NCI-H2227 (cell line): ENCODE data around the gene PEAK1.

Source experiments
- DNase-seq: peaks from one replicate; lab custom pipeline; 2025; ENCODE audit not compliant: unreplicated experiment; lab: John Stamatoyannopoulos, UW

PEAK1 gene, protein sequence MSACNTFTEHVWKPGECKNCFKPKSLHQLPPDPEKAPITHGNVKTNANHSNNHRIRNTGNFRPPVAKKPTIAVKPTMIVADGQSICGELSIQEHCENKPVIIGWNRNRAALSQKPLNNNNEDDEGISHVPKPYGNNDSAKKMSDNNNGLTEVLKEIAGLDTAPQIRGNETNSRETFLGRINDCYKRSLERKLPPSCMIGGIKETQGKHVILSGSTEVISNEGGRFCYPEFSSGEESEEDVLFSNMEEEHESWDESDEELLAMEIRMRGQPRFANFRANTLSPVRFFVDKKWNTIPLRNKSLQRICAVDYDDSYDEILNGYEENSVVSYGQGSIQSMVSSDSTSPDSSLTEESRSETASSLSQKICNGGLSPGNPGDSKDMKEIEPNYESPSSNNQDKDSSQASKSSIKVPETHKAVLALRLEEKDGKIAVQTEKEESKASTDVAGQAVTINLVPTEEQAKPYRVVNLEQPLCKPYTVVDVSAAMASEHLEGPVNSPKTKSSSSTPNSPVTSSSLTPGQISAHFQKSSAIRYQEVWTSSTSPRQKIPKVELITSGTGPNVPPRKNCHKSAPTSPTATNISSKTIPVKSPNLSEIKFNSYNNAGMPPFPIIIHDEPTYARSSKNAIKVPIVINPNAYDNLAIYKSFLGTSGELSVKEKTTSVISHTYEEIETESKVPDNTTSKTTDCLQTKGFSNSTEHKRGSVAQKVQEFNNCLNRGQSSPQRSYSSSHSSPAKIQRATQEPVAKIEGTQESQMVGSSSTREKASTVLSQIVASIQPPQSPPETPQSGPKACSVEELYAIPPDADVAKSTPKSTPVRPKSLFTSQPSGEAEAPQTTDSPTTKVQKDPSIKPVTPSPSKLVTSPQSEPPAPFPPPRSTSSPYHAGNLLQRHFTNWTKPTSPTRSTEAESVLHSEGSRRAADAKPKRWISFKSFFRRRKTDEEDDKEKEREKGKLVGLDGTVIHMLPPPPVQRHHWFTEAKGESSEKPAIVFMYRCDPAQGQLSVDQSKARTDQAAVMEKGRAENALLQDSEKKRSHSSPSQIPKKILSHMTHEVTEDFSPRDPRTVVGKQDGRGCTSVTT (N-terminal part only)

DNA sequence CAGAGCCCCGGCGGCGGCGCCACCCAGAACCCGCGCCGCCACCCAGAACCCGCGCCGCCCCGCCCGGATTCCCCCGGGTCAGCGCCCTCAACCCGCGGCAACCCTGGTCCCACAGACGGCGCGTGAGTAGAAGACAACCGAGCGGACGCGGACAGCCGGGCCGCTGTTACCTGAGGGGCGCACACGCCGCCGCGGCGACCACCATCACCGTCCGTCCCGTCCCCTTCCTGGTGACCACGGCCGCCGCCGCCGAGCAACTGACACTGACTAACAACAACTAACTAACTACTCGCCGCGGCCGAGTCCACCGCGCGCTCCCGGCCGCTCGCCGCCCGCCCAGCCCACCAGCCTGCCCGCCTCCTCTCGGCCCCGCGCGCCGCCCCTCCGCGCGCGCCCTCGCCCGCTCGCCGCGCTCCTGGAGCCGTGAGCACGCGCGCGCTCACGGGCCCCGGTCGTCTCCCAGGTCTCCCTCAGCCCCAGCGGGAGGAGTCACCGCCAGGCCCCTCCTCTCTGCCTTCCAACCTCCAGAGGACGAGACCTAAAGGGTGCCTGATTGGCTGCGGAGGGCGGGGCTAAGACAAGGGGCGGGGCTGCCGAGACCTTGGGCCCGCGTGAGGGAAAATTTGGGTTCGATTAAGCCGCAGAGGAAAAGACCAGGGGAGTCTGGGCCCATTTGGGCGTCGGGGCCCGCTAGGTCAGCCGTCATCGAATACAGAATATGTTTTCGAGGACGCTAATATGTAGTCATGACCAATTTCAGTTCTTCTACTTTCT is at the start of gene PEAK1:
PEAK1 (minus strand) TSS at position 269 of the 774 bp plus-strand sequence. CDS start 238,178 bp downstream, outside the sequence.
- DNase-seq, result peak; percentile 98

DNA sequence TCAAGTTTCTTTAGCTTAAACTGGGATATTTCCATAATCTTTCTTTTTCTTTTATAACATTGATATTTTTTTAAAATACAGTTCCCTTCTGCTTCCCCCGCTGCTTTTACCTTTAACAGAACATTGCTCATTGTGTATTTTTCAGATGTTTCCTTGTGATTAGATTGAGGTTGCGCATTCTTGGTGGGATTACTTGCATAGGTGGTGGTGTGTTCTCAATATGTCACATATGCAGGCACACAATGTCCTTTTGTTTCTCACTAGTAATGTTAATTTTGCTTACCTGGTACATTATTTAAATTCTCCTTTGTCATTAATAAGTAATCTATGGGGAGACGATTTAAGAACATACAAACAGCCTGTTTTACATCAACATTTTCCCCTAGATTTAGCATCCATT is 49.0 kb upstream of the PEAK1 start:
- no peak for DNase-seq

DNA sequence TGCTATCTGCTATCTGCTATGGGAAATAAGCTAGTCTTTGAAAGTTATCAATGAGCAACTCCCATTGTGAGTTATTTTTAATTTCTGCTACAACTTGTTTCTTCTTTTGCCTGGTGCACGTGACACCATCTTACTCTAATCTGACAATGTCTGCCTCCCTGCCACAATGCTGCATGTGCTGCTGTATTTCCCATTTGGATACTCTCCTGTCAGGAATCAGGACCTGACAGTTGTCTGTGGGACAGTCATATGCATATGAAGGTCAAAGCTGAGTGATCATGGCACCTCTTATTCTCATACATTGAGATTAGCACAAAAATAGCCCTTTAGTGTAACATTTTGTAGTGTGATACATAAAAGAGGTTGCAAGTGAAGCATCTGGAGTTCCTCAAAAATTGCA is 46.6 kb upstream of the PEAK1 start:
- no peak for DNase-seq

DNA sequence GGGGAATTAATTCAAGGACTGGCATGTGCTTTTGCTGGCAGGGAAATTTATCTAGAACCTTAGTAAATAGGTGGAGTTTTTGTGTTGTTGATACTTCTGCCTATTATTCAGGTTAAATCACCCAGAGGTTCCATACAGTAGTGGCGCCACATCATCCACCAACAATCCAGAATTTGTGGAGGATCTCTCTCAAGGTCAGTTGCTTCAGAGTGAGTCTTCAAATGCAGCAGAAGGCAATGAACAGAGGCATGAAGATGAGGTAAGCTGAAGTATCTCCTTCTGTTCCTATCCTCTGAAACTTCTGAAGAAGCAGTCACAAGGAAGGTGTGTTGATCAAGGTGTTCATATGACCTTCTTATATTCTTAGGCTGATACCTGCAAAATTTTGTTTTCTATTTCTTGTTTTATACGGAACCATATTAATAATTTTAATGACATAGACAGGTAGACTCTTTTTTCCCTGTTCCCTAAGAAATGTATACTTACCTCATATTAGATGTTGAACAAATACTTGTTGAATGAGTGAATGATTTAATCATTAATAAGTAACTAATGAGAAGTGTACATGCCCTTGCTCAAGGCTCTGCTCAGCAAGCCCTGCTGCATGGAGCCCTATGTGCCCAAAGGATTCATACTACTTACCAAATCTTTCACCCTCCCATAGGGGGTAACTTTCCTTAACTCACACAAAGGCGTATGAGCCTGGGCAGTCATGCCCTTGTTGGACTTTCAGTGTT is 44.4 kb upstream of the PEAK1 start:
- no peak for DNase-seq

DNA sequence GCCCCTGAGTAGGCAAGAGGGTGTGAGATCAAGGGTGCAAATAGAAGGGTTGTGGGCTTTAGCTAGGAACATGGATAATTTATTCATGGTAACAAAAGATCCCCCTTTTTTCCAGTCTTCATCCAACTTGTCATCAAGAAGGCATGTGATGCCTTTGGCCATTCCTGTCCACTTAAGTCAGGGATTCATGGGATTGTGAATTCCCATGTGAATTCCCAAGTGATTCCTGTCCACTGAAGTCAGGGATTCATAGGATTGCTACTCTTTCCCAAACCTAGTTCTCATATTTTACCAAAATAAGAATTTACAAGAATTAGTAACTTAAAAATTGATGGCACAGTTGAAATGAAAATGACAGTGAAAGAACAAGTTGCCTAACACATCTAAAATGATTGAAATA is 41.6 kb upstream of the PEAK1 start:
- no peak for DNase-seq

DNA sequence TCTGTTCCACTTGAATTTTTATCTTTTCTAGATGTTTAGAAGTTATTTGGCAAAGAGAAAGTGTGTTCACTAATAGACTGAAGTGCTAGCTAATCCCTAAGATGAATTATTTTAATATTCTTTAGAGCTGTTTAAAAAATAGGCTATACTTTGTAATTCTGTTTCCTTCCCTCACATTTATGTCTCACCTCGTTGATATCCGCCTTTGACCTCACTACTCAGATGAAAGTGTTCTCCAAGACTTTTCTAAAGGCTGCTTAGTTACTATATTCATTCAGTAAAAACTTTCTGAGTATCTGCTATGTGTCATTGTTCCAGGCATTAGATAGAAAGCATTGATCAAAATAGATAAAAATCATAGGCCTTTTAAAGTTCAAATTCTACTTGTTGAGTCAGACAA is 39.1 kb upstream of the PEAK1 start:
- no peak for DNase-seq

DNA sequence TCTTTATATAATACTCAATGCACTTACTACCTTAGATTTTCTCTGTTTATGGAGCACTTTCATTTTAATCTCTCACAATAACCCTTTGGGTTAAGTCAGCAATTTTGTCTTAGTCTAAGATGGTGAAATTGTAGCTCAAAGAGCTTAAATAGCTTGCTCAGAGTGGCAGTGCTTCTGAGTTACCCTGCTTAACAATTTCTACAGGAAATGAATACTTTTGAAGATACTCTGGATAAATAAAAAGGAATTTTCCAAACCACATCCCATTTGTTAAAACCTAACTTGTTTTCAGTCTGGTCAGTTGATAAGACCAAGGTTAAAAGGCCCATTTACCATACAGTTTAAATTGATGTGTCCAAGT is 38.0 kb upstream of the PEAK1 start:
- no peak for DNase-seq

DNA sequence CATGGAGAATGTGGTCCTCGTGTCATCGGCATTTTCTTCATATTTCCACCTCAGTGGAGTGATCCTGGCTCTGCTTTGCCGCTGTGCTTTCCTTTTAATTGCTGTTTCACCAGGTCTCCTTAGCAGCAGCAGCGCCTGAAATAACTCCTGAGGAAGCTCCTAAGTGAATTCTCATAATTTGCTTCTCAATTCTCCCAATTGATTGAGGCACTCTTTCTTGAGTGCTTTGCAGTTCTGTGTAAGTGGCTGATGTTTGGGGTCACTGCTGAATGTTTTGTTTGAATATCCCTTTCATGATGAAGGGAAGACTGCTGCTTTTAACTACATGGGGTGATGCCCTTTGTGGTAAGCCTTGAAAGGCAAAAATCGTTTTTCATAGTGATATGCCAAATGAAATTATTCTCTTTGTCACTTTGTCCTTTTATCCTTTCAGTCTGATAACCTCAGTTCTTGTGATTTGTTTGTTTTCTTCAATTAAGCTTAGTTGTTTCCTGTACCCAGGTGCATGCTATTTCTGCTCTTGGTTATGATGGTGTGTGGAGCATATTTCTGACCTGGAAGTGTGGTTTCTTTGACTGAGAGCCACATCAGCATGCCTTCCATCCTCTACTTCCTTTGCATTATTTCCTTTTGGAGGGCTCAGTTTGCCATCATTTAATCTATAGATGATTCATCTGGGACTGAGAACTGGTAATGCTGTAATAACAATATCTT is 37.4 kb upstream of the PEAK1 start:
- DNase-seq, result peak; percentile 81

DNA sequence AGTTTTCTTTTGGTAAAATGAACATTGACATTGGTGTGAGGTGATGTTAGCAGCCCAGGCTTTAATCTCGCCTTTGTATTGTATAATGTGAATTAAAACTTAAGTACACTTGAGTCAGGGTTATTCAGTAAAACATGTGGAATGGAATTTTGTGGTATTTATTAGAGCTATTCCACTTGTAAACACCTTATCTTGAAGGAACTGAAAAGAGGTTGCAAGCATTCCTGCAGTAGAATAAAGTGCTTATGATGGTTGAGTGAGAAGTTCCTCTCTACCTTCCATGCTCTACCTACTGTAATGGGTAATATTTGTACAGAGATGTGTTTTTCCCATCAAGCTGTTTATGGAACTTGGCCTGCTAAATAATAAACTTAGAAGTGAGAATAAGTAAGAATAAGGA is 36.8 kb upstream of the PEAK1 start:
- no peak for DNase-seq

DNA sequence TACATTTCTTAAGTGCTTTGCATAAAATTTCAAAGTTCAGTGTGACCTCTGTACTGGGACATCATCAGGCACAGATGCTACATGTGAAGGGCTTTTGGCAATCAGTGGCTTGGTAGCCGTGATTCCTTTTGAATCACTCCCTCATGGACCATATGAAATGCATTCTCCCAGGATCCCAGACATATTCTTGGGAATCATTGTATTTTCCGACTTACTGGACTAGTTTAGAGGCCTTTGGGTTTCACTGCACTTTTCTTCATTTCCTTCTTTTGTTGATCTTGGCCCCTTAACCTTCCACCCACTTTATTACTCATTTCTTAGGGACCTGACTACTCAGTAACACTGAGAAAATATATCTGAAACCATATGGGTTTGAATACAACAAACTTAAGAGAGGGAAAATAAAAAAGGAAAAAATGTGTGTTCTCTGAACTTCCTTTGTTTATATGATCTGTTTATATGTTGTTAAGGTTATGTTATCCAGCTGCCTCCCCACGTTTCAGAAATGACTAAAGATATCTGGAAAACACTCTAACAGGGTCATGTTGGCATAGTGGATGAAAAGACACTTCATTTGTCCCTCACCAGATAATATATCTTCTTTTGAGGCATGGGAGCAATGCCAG is 35.9 kb upstream of the PEAK1 start:
- no peak for DNase-seq

DNA sequence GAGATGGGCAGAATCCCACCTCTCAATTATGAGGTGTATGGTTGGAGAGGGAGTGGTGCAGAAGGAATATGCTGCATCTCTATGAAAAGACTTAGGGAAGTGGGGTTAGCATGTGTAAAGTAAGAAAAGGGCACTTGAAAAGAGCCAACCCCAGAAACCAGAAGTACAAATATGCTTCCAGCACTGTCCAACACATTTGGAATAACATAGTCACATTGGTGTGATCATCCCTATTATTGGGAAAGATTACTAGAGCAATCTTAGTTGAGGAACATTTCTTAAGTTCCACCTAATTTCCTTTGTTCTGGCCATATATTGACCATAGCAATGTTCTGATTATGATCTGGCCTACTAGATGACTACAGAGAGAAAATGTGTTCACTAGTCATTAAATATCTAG is 35.0 kb upstream of the PEAK1 start:
- no peak for DNase-seq

DNA sequence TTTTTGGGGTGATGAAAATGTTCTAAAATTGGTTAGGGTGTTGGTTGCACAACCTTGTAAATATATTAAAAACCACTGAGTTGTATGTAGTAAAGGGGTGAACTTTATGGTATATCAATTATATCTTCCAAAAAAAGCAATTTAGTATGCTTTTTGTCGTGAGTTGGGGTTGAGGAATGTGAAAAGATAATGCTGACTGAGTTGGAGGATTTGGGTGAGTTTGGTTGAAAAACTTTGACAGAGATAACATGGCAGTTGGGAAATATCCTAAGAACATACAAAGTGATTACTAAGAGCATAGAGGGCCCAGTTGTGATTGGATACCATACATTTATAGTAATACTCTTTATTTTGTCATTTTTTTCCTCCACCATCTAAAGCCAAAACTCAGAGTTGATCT is 34.4 kb upstream of the PEAK1 start:
- no peak for DNase-seq

DNA sequence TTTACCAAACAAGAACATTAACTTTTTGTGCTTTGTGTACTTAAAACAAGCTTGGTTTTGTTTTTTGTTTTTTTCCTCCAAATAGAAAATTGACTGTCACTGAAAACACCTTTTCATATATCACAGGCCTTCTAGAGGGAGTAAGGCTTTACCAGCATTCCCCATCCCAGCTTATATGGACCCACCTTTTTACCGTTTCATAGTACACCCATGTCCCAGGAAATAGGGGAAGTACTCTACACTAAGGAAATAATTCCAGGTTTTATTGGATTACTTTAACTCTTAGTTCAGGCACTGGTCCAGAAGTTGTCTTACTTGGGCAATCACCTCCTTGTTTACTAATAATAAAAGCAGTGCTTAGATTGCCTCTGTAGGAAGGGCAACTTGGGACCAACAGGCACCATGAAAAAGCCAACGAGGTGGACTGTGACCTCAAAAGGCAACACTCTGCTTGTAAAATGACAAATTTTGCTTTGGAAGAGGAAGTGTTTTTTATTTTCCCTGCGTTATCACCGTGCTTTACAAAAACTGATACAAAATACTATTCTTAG is 27.0 kb upstream of the PEAK1 start:
- DNase-seq, result no peak

DNA sequence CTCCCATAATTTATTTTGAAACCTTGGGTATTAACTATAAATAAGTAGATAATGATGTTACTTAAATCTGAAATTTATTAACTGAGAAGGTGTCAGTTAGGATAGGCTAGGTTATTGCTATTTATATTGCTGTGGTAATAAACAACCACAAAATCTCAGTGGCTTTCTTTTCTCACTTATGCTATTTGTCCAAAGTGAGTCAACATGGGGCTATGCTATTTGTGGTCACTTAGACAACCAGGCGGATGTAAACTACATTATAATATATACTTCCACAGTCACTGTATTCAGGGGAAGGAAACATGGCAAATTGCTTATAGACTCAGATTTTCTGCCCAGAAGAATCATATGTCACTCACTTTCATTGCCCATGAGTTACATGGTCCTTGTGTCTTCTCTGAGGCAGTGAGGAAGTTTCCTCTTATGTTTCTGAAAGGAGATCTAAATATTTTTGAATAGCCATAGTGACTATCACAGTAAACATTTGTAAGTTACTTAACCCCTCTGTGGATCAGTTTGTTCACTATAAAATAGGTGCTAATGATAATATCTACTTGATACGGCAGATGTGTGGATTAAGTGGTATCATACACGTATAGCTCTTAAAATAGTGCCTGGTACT is 20.6 kb upstream of the PEAK1 start:
- no peak for DNase-seq

DNA sequence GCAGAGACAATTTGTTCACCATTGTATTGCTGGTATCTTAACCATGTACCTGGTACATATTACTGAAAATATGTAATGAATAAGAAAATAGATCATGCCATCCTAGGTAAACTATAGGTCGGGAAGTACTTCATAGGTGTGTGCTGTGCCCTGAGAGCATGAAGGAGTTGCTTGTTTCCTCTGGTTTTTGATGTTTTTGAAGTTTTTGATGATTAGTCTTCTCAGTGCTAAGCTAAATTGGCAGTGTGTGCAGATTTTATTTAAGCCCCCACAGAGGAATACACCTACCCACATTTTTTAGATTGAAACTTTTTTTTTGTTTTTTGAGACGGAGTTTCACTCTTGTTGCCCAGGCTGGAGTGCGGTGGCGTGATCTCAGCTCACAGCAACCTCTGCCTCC is 17.4 kb upstream of the PEAK1 start:
- DNase-seq, result no peak

DNA sequence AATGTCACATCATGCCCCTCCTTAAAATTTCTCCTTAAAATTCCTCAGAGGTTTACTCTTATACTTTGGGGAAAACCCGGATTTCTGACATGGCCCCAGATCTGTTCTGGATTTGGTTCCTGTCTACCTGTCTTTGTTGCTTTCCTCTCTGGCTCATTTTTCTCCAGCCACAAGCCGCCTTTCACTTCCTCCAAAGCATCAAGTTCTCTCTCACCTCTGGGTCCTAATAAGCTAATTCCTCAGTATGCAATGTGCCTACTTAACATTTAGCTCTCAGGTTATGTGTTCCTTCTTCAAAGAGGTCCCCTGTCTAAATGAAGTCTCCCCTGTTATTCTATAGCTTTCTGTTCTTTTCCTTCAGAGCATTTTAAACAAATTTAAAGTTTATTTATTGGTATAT is 16.9 kb upstream of the PEAK1 start:
- no peak for DNase-seq

DNA sequence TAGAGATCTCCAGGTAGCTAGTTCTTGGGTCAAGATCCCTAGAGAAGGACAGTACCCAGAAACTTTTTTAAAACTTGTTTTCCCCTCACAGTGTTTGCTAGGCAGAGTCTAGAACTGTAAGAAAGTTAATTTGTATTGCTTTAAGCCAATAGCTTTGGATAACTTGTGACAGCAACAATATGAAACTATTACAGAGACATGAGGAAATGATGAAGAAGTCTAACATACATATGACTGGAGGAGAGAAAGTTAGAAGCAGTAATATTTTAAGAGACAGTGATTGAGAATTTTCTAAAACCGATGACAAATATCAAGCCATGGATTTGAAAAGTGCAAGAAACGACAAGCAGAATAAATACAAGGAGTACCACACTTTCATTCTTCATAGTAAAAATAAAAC is 10.7 kb upstream of the PEAK1 start:
- DNase-seq, result no peak

DNA sequence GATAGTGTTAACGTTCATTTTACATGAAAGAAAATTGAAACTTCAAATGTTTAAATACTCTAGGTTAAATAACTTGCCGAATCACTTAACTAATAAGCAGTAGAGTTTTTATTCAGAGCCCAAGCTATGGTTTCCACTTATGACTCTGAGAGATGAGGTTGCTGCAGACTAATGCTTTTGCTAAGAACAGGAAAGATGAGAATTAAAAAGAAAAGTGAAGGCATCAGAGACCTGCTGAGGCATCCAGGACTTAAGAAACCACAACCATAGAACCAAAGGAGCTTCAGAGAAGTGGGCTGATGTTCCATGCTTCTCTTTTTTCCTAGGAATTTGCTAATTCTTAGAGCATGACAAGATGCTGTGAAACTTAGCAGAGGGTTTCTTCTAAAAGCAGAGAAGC is 10.3 kb upstream of the PEAK1 start:
- no peak for DNase-seq

DNA sequence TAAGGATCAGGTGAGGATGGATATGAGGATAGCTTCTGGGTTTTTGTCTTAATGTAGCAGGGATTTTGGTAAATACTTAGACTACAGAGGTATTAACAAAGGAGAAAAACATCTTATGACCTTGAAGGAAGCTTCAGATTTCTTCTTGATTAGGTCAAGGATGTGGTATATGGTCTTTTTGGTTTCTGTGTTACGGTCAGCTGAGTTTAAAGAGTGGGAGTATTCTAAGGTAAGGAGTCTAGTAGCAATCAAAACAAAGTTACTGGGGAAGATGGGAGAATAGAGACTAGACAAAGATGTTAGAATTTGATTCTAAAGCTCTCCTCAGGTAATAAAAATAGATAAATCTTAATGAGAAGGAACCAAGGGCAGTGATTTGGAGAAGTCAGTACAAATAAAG is 7.0 kb upstream of the PEAK1 start:
- DNase-seq, result no peak
